ENCODE measurements around the gene CAPN15.
A peak's percentile ranks its signal among the peaks of the same experiment; 100 is the strongest.

Gene CAPN15

DNA sequence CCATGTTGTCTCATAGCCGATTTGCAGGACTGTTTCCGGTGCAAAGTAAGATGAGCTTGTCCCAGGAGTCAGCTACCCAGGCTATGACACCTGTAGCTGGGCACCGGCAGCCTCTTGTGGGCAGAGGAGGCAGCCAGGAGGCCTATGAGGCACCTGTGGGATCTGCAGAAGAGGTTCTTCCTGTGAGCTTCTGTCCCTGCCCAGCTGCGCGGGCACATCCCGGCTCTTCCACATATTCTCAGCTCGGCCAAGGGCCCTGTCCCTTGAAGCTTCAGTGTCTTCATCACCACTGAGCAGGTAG is 21.3 kb upstream of the CAPN15 start:
- TF ChIP-seq, protein P1, sequence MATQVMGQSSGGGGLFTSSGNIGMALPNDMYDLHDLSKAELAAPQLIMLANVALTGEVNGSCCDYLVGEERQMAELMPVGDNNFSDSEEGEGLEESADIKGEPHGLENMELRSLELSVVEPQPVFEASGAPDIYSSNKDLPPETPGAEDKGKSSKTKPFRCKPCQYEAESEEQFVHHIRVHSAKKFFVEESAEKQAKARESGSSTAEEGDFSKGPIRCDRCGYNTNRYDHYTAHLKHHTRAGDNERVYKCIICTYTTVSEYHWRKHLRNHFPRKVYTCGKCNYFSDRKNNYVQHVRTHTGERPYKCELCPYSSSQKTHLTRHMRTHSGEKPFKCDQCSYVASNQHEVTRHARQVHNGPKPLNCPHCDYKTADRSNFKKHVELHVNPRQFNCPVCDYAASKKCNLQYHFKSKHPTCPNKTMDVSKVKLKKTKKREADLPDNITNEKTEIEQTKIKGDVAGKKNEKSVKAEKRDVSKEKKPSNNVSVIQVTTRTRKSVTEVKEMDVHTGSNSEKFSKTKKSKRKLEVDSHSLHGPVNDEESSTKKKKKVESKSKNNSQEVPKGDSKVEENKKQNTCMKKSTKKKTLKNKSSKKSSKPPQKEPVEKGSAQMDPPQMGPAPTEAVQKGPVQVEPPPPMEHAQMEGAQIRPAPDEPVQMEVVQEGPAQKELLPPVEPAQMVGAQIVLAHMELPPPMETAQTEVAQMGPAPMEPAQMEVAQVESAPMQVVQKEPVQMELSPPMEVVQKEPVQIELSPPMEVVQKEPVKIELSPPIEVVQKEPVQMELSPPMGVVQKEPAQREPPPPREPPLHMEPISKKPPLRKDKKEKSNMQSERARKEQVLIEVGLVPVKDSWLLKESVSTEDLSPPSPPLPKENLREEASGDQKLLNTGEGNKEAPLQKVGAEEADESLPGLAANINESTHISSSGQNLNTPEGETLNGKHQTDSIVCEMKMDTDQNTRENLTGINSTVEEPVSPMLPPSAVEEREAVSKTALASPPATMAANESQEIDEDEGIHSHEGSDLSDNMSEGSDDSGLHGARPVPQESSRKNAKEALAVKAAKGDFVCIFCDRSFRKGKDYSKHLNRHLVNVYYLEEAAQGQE (IDR thresholded peaks at IDR 0.05; ENCODE audit: insufficient read depth in 1 of 2, low read depth in 2 of 2, low read length in 2 of 2) = no peak
- TF ChIP-seq FOXP2 (optimal IDR thresholded peaks at IDR 0.05; ENCODE audit: borderline replicate concordance, extremely low read depth, extremely low read length, insufficient read depth) (no peak), POLR2AphosphoS5 (IDR thresholded peaks at IDR 0.05; ENCODE audit: low read depth, low read length) (no peak), TAF1 (IDR thresholded peaks at IDR 0.05; ENCODE audit: borderline replicate concordance, insufficient read depth, low read length) (no peak), SIN3A (IDR thresholded peaks at IDR 0.05; ENCODE audit: borderline replicate concordance, insufficient read depth, low read length) (no peak)

DNA sequence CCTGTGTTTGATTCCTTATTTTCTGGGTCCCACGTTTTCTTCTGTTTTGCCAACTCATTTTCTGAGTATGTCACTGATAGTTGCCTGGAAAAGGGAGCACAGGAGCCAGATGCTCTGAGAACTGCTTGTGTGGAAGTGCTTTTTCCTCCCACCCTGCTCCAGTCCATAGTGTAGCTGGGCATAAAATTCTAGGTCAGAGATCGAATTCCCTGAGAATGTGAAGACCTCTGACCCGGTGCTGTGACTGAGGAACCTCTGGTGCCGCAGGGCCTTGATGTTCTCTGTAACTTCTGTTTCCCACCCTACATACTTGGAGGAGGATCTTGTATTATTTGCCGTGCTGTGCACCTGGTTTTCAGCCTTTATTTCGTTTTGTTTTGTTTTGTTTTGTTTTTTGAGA is 19.5 kb upstream of the CAPN15 start:
- TF ChIP-seq POLR2AphosphoS5 (IDR thresholded peaks at IDR 0.05; ENCODE audit: low read depth, low read length) = no peak
- TF ChIP-seq FOXP2 (optimal IDR thresholded peaks at IDR 0.05; ENCODE audit: borderline replicate concordance, extremely low read depth, extremely low read length, insufficient read depth) = no peak
- no peak for TF ChIP-seq SIN3A (IDR thresholded peaks at IDR 0.05; ENCODE audit: borderline replicate concordance, insufficient read depth, low read length)
- TF ChIP-seq, protein P1 (IDR thresholded peaks at IDR 0.05; ENCODE audit: insufficient read depth in 1 of 2, low read depth in 2 of 2, low read length in 2 of 2) = no peak
- TF ChIP-seq TAF1 (IDR thresholded peaks at IDR 0.05; ENCODE audit: borderline replicate concordance, insufficient read depth, low read length) = no peak

DNA sequence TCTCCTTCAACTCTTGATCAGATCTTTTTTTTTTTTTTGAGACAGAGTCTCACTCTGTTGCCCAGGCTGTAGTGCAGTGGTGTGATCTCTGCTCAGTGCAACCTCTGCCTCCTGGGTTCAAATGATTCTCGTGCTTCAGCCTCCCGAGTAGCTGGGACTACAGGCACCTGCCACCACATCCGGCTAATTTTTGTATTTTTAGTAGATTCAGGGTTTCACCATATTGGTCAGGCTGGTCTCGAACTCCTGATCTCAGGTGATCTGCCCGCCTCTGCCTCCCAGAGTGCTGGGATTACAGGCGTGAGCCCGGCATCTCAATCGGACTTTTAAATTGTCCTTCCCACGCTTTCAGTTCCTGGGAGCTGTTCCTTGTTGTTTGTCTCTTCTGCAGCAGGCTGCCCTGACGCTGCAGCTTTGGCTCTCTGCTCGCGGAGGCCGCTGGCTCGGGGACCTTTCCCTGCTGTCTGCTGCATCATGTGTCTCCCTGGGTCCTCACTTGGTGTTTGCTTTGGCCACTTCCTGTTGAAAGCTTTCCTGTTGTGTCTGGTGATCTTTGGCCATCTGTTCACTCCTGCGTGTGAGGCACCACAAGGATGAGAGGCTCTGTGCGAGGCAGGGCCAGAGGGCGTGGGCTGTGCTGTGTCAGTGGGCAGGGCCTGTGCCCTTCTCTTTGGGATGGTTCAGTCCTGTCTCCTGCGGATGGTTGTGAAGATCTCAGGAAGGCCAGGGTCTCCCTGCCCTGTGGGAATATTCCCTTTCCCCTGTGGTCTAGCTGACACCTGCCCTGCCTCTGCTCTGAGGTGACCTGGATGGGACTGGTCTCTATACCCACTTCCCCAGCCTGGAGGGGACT is 18.4 kb upstream of the CAPN15 start:
- TF ChIP-seq POLR2AphosphoS5 (IDR thresholded peaks at IDR 0.05; ENCODE audit: low read depth, low read length) (no peak), FOXP2 (optimal IDR thresholded peaks at IDR 0.05; ENCODE audit: borderline replicate concordance, extremely low read depth, extremely low read length, insufficient read depth) (peak; percentile 92), SIN3A (IDR thresholded peaks at IDR 0.05; ENCODE audit: borderline replicate concordance, insufficient read depth, low read length) (no peak), TAF1 (IDR thresholded peaks at IDR 0.05; ENCODE audit: borderline replicate concordance, insufficient read depth, low read length) (no peak)

DNA sequence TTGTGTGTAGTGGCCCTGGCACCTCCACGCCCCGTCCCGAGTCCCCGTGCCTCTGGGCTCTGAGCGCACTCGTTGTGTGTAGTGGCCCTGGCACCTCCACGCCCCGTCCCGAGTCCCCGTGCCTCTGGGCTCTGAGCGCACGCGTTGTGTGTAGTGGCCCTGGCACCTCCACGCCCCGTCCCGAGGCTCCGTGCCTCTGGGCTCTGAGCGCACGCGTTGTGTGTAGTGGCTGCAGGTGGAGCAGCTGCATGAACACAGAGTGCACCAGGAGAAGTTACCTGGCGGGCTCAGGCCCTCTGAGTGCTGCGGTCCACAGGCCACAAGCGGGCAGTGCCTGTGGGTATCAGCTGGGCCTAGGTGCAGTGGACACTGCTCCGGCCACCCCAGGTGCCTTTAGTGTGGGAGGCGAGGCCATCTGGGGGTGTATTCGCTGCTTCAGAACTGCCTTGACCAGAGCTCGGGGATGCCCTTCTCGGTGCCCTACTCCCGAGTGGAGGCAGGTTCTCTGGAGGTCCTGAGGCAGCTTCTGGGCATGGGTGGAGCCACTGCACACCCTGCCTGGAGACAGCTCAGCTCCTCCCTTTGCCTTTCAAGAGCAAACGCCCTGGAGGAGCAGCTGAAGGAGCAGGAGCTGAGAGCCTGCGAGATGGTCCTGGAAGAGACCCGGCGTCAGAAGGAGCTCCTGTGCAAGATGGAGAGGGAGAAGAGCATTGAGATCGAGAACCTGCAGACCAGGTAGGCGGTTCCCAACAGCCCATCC is 17.3 kb upstream of the CAPN15 start:
- no peak for TF ChIP-seq FOXP2 (optimal IDR thresholded peaks at IDR 0.05; ENCODE audit: borderline replicate concordance, extremely low read depth, extremely low read length, insufficient read depth)
- TF ChIP-seq POLR2AphosphoS5 (IDR thresholded peaks at IDR 0.05; ENCODE audit: low read depth, low read length) = no peak
- TF ChIP-seq, protein P1 (IDR thresholded peaks at IDR 0.05; ENCODE audit: insufficient read depth in 1 of 2, low read depth in 2 of 2, low read length in 2 of 2) = no peak
- TF ChIP-seq SIN3A (IDR thresholded peaks at IDR 0.05; ENCODE audit: borderline replicate concordance, insufficient read depth, low read length) = no peak
- no peak for TF ChIP-seq TAF1 (IDR thresholded peaks at IDR 0.05; ENCODE audit: borderline replicate concordance, insufficient read depth, low read length)

DNA sequence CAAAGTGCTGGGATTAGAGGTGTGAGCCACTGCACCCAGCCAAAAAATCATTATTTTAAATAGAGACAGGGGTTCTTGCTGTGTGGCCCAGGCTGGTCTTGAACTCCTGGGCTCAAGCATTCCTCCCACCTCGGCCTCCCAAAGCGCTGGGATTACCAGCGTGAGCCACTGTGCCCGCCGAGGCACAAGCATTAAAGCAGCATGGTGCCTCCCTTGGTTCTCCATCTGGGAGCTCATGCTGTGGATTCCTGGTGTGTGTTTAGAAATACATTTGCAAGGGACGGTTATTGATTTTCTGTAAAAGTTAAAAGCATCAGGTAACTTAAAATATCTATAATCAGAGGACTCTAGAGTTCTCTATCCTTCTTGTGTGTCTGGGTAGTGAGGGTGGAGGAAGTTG is 14.7 kb upstream of the CAPN15 start:
- TF ChIP-seq TAF1 (IDR thresholded peaks at IDR 0.05; ENCODE audit: borderline replicate concordance, insufficient read depth, low read length) = no peak
- no peak for TF ChIP-seq POLR2AphosphoS5 (IDR thresholded peaks at IDR 0.05; ENCODE audit: low read depth, low read length)
- TF ChIP-seq, protein P1 (IDR thresholded peaks at IDR 0.05; ENCODE audit: insufficient read depth in 1 of 2, low read depth in 2 of 2, low read length in 2 of 2) = no peak
- no peak for TF ChIP-seq FOXP2 (optimal IDR thresholded peaks at IDR 0.05; ENCODE audit: borderline replicate concordance, extremely low read depth, extremely low read length, insufficient read depth)

Measured in PFSK-1 (cell line).